IMR-90 (cell line): ENCODE data around the gene ABHD13. TPM values are rescaled to one million over a fixed set of nuclear protein-coding genes. Genes with fewer than 3 reads are reported as not detected.

Experiments used
- ATAC-seq: fragments of 200-7000 bp; cut with Tn5 transposase; 2 replicates; pipeline ENCODE4 v1.9.1; 2020; ENCODE audit warnings: low read depth, mild to moderate bottlenecking, moderate library complexity
- BruUV-seq: library from RNA; stranded (reverse); fragments of 400-500 nt; replicated peaks from 2 replicates; lab custom pipeline; 2021; lab: Mats Ljungman, UMichigan
- CTCF ChIA-PET: fragments of 300-600 bp; formaldehyde crosslinking; extraction: SDS; loops from one replicate; lab custom pipeline; 2021; ENCODE audit warnings: antibody characterized with exemption; lab: Yijun Ruan, JAX
- POLR2A ChIA-PET: fragments of 300-600 bp; sonication (Branson Sonifier 250); formaldehyde crosslinking; loops from one replicate; lab custom pipeline; 2022; ENCODE audit warnings: antibody characterized with exemption; ENCODE audit not compliant: unreplicated experiment; lab: Charles Lee
- DNase-seq: peaks from one replicate; pipeline ENCODE4 v3.0.0; 2013
- H2AFZ ChIP-seq: replicated peaks from 2 replicates; pipeline ENCODE3; 2013; ENCODE audit warnings: low read length, mild to moderate bottlenecking; ENCODE audit not compliant: poor library complexity
- H2AK5ac ChIP-seq: 2 replicates; pipeline ENCODE4 v1.6.1; 2013; ENCODE audit warnings: low read depth, low read length, inconsistent platforms
- H2AK9ac ChIP-seq: replicated peaks from 2 replicates; pipeline ENCODE3; 2013; ENCODE audit warnings: mild to moderate bottlenecking, low read depth, low read length, moderate library complexity; ENCODE audit not compliant: poor library complexity
- H2BK120ac ChIP-seq: 2 replicates; pipeline ENCODE4 v1.6.1; 2013; ENCODE audit warnings: low read depth, low read length, inconsistent platforms
- H2BK15ac ChIP-seq: 3 replicates; pipeline ENCODE4 v1.6.1; 2013; ENCODE audit warnings: low read depth, low read length, inconsistent platforms
- H2BK20ac ChIP-seq: 2 replicates; pipeline ENCODE4 v1.6.1; 2013; ENCODE audit warnings: low read depth, mild to moderate bottlenecking, inconsistent platforms, low read length, moderate library complexity
- H2BK5ac ChIP-seq: 2 replicates; pipeline ENCODE4 v1.6.1; 2013; ENCODE audit warnings: mild to moderate bottlenecking, low read depth, low read length, inconsistent platforms; ENCODE audit not compliant: poor library complexity, severe bottlenecking
- H3K14ac ChIP-seq: replicated peaks from 2 replicates; pipeline ENCODE4 v1.6.1; 2013; ENCODE audit warnings: low read depth, low read length, inconsistent platforms
- H3K18ac ChIP-seq: 2 replicates; pipeline ENCODE4 v1.6.1; 2013; ENCODE audit warnings: low read depth, low read length, control low read depth
- H3K23ac ChIP-seq: 2 replicates; pipeline ENCODE4 v1.6.1; 2013; ENCODE audit warnings: low read depth, low read length, inconsistent platforms
- H3K27ac ChIP-seq: 2 replicates; pipeline ENCODE4 v1.5.1; 2013; ENCODE audit warnings: mild to moderate bottlenecking, control low read depth, low read length; ENCODE audit not compliant: insufficient read depth
- H3K27me3 ChIP-seq: 2 replicates; pipeline ENCODE4 v1.6.1; 2013; ENCODE audit warnings: low read length; ENCODE audit not compliant: control insufficient read depth, insufficient read depth
- H3K36me3 ChIP-seq: 2 replicates; pipeline ENCODE4 v1.6.1; 2013; ENCODE audit warnings: low read length, mixed read lengths; ENCODE audit not compliant: control insufficient read depth, insufficient read depth
- H3K4ac ChIP-seq: 2 replicates; pipeline ENCODE4 v1.6.1; 2013; ENCODE audit warnings: low read depth, low read length, inconsistent platforms
- H3K4me1 ChIP-seq: 2 replicates; pipeline ENCODE4 v1.6.1; 2013; ENCODE audit warnings: low read length, mixed read lengths; ENCODE audit not compliant: control insufficient read depth, insufficient read depth
- H3K4me2 ChIP-seq: 2 replicates; pipeline ENCODE4 v1.6.1; 2013; ENCODE audit warnings: low read depth, mild to moderate bottlenecking, control low read depth, low read length, moderate library complexity
- H3K4me3 ChIP-seq: 2 replicates; pipeline ENCODE4 v1.5.1; 2013; ENCODE audit warnings: low read depth, mild to moderate bottlenecking, control low read depth, low read length, moderate library complexity; ENCODE audit not compliant: insufficient read depth
- H3K56ac ChIP-seq: 2 replicates; pipeline ENCODE4 v1.6.1; 2013; ENCODE audit warnings: low read length, inconsistent platforms; ENCODE audit not compliant: insufficient read depth; ENCODE audit errors: extremely low read depth
- H3K79me1 ChIP-seq, 2 experiments: 2 replicates each; pipeline ENCODE4 v1.6.1; 2013; ENCODE audit warnings: low read length in 2 of 2, inconsistent platforms in 1 of 2, low read depth in 1 of 2
- H3K9ac ChIP-seq: 2 replicates; pipeline ENCODE4 v1.6.1; 2013; ENCODE audit warnings: low read depth, low read length, control low read depth
- H3K9me1 ChIP-seq: 2 replicates; pipeline ENCODE4 v1.6.1; 2013; ENCODE audit warnings: low read length, inconsistent platforms; ENCODE audit not compliant: insufficient read depth
- H3K9me3 ChIP-seq: 2 replicates; pipeline ENCODE4 v1.6.1; 2013; ENCODE audit warnings: low read length; ENCODE audit not compliant: control insufficient read depth, insufficient read depth
- H4K20me1 ChIP-seq: 2 replicates; pipeline ENCODE4 v1.6.1; 2013; ENCODE audit warnings: low read length, inconsistent platforms; ENCODE audit not compliant: insufficient read depth
- H4K5ac ChIP-seq: 2 replicates; pipeline ENCODE4 v1.6.1; 2013; ENCODE audit warnings: mild to moderate bottlenecking, low read depth, low read length, control low read depth
- H4K8ac ChIP-seq, 2 experiments: 2 replicates each; pipeline ENCODE4 v1.6.1; 2013; ENCODE audit warnings: low read depth in 2 of 2, low read length in 2 of 2, control low read depth in 1 of 2, inconsistent platforms in 1 of 2
- H4K91ac ChIP-seq: 2 replicates; pipeline ENCODE4 v1.6.1; 2013; ENCODE audit warnings: low read depth, low read length, inconsistent platforms; ENCODE audit not compliant: insufficient read depth
- CHD1 ChIP-seq: IDR thresholded peaks from 2 replicates; pipeline ENCODE4 v1.6.1; 2012; ENCODE audit warnings: low read depth, low read length, improper control_type of control experiment
- MAFK ChIP-seq: IDR thresholded peaks from 2 replicates; pipeline ENCODE4 v1.6.1; 2012; ENCODE audit warnings: low read depth, low read length, improper control_type of control experiment
- RAD21 ChIP-seq: IDR thresholded peaks from 2 replicates; pipeline ENCODE4 v1.6.1; 2012; ENCODE audit warnings: low read length, improper control_type of control experiment
- RFX5 ChIP-seq: IDR thresholded peaks from 2 replicates; pipeline ENCODE4 v1.8.0; 2012; ENCODE audit warnings: low read depth, mild to moderate bottlenecking, low read length, moderate library complexity
- WGBS, 2 experiments: methylation state at CpG; one replicate each; pipeline versions ENCODE4 v1.1.5 to v1.1.7; 2013; ENCODE audit warnings: missing lambda C conversion rate in 2 of 2; ENCODE audit not compliant: insufficient read length in 1 of 2; ENCODE audit errors: extremely low coverage in 2 of 2; 5-methylcytosine and 5-hydroxymethylcytosine counted together
- dilution Hi-C: fragments of 300-500 bp; cut with HindIII; formaldehyde crosslinking; loops from one replicate; pipeline ENCODE4 v1.14.3; 2018; ENCODE audit warnings: low sequenced_read_pairs; ENCODE audit not compliant: unreplicated experiment
- in situ Hi-C: fragments of 300-500 bp; cut with MboI; formaldehyde crosslinking; loops from 3 replicates; pipeline ENCODE4 v1.14.3; 2019; ENCODE audit warnings: low sequenced_read_pairs, inconsistent platforms, mixed read lengths
- intact Hi-C: fragments of 100-400 bp; cut with micrococcal nuclease; formaldehyde crosslinking; loops from 2 replicates; pipeline ENCODE4 v1.10.0; 2022
- polyA plus RNA-seq, 3 experiments: library from polyadenylated mRNA; depleted of rRNA; stranded (reverse); fragments of >200 nt; gene quantifications; 2 replicates each; pipeline ENCODE4 v1.2.3, GENCODE V29; 2012; ENCODE audit warnings: low replicate concordance in 1 of 3
- total RNA-seq: library from RNA; depleted of rRNA; stranded (reverse); fragments of >200 nt; gene quantifications from 2 replicates; pipeline ENCODE4 v1.2.3, GENCODE V29; 2012
- TF ChIP-seq, protein P1 (sequence below): fragments of 150-350 bp; IDR thresholded peaks from 2 replicates; pipeline ENCODE4 v1.6.1; 2016; ENCODE audit warnings: low read depth, mild to moderate bottlenecking, low read length, moderate library complexity, borderline replicate concordance

ABHD13 gene
- total and polyA plus RNA-seq, 2 of the 4 experiments (the other 2 are of a cell fraction): 4.0 to 4.1 TPM

- no peaks in the 10 kb centered on the region for H4K20me1 ChIP-seq
- H4K5ac ChIP-seq: no peak overlapping the region
- no peaks in the 10 kb centered on the region for H3K79me1 ChIP-seq
- no peak overlapping the region for H3K14ac ChIP-seq
- no peak overlapping the region for H3K23ac ChIP-seq
- H3K36me3 ChIP-seq: no peaks in the 10 kb centered on the region
- no peak overlapping the region for H3K4ac ChIP-seq
- H2BK20ac ChIP-seq: no peak overlapping the region
- H3K56ac ChIP-seq: no peak overlapping the region
- intact Hi-C loops (no loop called here), in situ Hi-C loops (no loop called here), dilution Hi-C loops (no loop called here)
- H2AK5ac ChIP-seq: no peak overlapping the region
- no peak overlapping the region for H2BK5ac ChIP-seq
- no peak overlapping the region for H2AFZ ChIP-seq
- H3K27me3 ChIP-seq: peaks cover 5% of the 10 kb centered on the region; the same call in 1 of the 2 replicates
- no peaks in the 10 kb centered on the region for H3K9me3 ChIP-seq
- no peak overlapping the region for H3K4me2 ChIP-seq
- no peak overlapping the region for H3K18ac ChIP-seq
- H3K9ac ChIP-seq: no peak overlapping the region
- ATAC-seq (no peak), DNase-seq (no peak)
- H2BK15ac ChIP-seq: no peak overlapping the region
- no CpG with 5 or more reads among the region's 3 CpGs for WGBS, 2 experiments
- ChIA-PET CTCF (interaction anchor here (0.5 to 1.0 kb wide), 2 partner anchors 52 to 533 kb away, joined by 3 read pairs; no protein-coding TSS in a partner anchor), POLR2A (no interaction called here)
- H2AK9ac ChIP-seq: no peak overlapping the region
- no peak overlapping the region for H3K4me3 ChIP-seq
- H3K4me1 ChIP-seq: no peaks in the 10 kb centered on the region
- H4K91ac ChIP-seq: no peak overlapping the region
- BruUV-seq: no TSS peak
- TF ChIP-seq RAD21 (no peak), MAFK (no peak), CHD1 (no peak), RFX5 (no peak)
- TF ChIP-seq, protein P1, sequence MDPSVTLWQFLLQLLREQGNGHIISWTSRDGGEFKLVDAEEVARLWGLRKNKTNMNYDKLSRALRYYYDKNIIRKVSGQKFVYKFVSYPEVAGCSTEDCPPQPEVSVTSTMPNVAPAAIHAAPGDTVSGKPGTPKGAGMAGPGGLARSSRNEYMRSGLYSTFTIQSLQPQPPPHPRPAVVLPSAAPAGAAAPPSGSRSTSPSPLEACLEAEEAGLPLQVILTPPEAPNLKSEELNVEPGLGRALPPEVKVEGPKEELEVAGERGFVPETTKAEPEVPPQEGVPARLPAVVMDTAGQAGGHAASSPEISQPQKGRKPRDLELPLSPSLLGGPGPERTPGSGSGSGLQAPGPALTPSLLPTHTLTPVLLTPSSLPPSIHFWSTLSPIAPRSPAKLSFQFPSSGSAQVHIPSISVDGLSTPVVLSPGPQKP: no peak
- H4K8ac ChIP-seq: no peak overlapping the region
- H2BK120ac ChIP-seq: no peak overlapping the region
- H3K27ac ChIP-seq: no peak overlapping the region
- H3K9me1 ChIP-seq: no peaks in the 10 kb centered on the region
These were observed 35.5 kb upstream of the ABHD13 start for GRCh38 chr13:108182652-108183051.
